BJ (cell line): Measurements from ENCODE around the gene WASF2. TPM values are rescaled to one million over a fixed set of nuclear protein-coding genes. Genes with fewer than 3 reads are reported as not detected.

Experiments used
- CTCF ChIA-PET: fragments of 350-600 bp; formaldehyde crosslinking; extraction: SDS; loops from one replicate; lab custom pipeline; 2021; ENCODE audit warnings: antibody characterized with exemption, inconsistent platforms; lab: Yijun Ruan, JAX
- POLR2A ChIA-PET: fragments of 300-600 bp; sonication (Branson Sonifier 250); formaldehyde crosslinking; extraction: SDS; loops from one replicate; lab custom pipeline; 2021; ENCODE audit warnings: antibody characterized with exemption; lab: Charles Lee
- DNase-seq: peaks from one replicate; pipeline ENCODE4 v3.0.0-alpha.2; 2011; ENCODE audit warnings: low read depth
- H3K27me3 ChIP-seq: 2 replicates; pipeline ENCODE4 v1.6.0; 2011; ENCODE audit warnings: low read length; ENCODE audit not compliant: control insufficient read depth, insufficient read depth
- H3K36me3 ChIP-seq: 2 replicates; pipeline ENCODE4 v1.5.1; 2011; ENCODE audit warnings: low read length; ENCODE audit not compliant: control insufficient read depth, insufficient read depth
- H3K4me3 ChIP-seq: 2 replicates; pipeline ENCODE4 v1.5.1; 2011; ENCODE audit warnings: low read depth, mild to moderate bottlenecking, control low read depth, low read length
- polyA plus RNA-seq: library from polyadenylated mRNA; depleted of rRNA; stranded (reverse); fragments of >200 nt; gene quantifications from 2 replicates; pipeline ENCODE4 v1.2.3, GENCODE V29; 2011
- TF ChIP-seq, protein P1 (sequence below): IDR thresholded peaks from 2 replicates; pipeline ENCODE4 v1.5.1; 2011; ENCODE audit warnings: low read depth, mild to moderate bottlenecking, control low read depth, inconsistent platforms, low read length, moderate library complexity; ENCODE audit not compliant: insufficient read depth

Gene WASF2
- polyA plus RNA-seq, 1 experiment = 56.5 TPM

DNA sequence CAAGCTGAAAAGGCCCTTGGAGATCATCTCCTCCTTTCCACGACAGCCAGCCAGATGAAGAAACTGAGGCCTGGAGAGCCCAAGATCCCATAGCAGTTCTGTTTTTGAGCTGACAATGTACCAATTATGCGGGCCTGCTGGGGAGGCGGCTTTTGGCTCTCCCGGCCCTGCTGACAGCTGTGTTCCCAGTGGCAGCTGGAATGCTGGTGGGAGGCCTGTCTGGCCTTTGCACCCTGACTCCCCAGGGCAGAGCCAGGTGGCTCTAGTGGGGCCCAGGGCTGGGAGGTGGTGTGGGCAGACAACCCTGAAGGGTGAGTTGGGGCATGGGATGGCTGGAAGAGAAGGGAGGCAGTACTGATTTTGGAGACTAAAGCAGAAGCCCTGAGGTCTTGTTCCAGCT, 30.7 kb upstream of the WASF2 start:
- H3K27me3 ChIP-seq = no peaks in the 10 kb centered on the region
- CTCF ChIA-PET = interaction anchor here (1.0 kb wide), 2 partner anchors 8 to 36 kb away, joined by 3 read pairs; no protein-coding TSS in a partner anchor
- POLR2A ChIA-PET = no interaction called here
- no peak overlapping the region for H3K4me3 ChIP-seq
- no peaks in the 10 kb centered on the region for H3K36me3 ChIP-seq
- TF ChIP-seq, protein P1, sequence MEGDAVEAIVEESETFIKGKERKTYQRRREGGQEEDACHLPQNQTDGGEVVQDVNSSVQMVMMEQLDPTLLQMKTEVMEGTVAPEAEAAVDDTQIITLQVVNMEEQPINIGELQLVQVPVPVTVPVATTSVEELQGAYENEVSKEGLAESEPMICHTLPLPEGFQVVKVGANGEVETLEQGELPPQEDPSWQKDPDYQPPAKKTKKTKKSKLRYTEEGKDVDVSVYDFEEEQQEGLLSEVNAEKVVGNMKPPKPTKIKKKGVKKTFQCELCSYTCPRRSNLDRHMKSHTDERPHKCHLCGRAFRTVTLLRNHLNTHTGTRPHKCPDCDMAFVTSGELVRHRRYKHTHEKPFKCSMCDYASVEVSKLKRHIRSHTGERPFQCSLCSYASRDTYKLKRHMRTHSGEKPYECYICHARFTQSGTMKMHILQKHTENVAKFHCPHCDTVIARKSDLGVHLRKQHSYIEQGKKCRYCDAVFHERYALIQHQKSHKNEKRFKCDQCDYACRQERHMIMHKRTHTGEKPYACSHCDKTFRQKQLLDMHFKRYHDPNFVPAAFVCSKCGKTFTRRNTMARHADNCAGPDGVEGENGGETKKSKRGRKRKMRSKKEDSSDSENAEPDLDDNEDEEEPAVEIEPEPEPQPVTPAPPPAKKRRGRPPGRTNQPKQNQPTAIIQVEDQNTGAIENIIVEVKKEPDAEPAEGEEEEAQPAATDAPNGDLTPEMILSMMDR = no peak
- DNase-seq = no peak

DNA sequence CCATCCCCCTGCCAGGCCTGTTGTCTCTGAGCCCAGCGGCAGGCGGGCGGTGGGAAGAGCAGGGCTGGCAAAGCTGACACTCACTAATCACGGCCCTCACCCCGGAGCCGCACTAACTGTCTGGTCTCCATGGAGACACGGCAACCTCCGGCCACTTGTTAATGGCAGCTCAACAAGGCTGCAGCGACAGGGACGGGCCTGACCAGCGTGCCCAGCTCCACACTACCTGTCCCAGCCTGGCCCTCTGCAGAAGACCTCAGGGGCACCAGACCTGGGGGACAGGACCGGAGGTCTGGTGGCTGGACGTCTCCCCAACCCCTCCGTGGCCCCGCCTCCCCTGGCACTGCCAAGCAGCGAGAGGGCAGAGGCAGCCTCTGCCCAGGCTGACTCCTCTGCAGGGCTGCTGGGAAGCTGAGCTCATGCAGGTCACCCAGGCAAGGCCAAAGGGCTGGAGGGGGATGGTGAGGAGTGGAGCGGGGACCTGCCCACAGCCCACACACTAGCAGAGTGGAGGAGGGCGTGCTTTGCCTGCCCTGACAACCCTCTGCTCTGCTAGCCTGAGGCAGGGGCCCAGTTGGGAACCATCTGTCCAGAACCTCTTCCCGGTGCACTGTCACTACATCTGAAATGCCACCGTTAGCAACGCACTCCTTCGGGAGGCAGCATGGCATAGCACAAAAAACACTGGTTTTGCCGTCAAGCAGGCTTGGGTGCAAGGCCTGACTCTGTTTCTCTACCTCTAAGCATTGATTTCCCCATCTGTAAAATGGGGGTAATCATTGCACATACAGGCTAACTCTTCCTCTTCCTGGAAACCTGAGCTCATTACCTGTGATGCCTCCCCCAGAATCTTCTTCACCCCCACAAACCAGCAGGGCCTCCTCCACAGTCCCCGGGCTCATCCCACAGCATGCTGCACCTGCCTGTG, 29.6 kb upstream of the WASF2 start:
- TF ChIP-seq, protein P1 = no peak
- POLR2A ChIA-PET = no interaction called here
- H3K4me3 ChIP-seq = no peak overlapping the region
- H3K36me3 ChIP-seq = no peaks in the 10 kb centered on the region
- CTCF ChIA-PET = interaction anchor here (0.6 to 1.5 kb wide), 5 partner anchors 7 to 150 kb away, joined by 3 to 4 read pairs (median 4); no protein-coding TSS in a partner anchor
- no peaks in the 10 kb centered on the region for H3K27me3 ChIP-seq
- DNase-seq = no peak

DNA sequence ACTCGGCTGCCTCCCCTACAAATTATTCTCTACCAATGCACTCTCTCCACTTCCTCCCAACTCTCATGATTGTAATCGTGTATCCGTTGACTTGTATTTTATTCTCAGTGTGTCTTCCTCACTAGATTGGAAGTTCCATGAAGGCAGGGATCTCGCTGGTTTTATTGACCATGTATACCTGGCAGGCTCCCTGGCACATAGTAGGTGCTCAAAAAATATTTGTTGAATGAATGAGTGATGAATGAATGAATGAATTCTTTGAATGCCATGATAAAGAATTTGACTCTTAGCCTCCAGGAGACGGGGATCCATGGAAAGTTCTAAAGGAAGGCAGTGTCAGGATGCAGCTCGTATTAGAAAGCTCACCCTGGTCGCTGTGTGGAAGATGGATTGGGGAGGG, 28.8 kb upstream of the WASF2 start:
- Histone ChIP-seq H3K36me3 (no peaks in the 10 kb centered on the region), H3K4me3 (no peak overlapping the region), H3K27me3 (no peaks in the 10 kb centered on the region)
- TF ChIP-seq, protein P1 = no peak
- no peak for DNase-seq
- ChIA-PET CTCF (interaction anchor here (1.0 to 1.5 kb wide), 2 partner anchors 148 to 151 kb away, joined by 4 read pairs; no protein-coding TSS in a partner anchor), POLR2A (no interaction called here)

DNA sequence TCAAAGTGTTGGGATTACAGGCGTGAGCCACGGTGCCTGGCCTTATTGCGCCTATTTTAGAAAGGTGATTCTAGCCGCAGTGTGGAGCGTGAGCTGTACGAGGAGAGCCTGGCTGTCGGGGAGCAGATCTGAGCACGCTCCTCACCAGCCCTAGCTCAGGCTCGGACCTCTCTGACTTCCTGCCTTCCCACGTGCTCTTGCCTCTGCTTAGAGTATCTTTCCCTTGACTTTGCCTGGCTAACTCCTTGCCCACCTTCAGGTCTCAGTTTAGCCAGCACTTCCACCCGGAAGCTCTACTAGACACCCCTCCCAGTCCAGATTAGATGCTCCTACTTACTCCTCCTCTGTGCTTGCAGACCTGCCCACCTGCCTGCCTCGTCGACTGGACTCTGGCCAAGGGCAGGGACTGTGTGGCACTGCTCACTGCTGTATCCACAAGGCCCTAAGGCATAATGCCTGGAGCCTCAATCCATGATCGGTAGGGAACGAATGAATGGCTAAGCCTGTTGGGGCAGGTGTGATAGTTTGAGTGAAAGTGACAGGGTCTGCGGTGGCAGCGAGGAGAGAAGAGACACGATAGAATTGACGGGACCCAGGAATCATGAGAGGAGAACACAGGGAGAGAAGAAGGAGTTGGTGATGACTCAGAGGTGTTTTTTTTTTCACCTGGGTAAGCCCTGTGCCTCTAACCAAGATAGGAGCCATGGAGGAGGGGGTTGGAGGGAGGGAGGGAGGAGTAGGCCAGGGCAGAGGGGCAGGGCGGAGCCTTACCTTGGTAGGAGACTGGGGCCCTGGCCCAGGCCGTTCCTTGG, 28.1 kb upstream of the WASF2 start:
- no peak for DNase-seq
- ChIA-PET CTCF (interaction anchor here (1.5 kb wide), 1 partner anchor 152 kb away, joined by 4 read pairs; no protein-coding TSS in a partner anchor), POLR2A (no interaction called here)
- Histone ChIP-seq H3K36me3 (no peaks in the 10 kb centered on the region), H3K4me3 (no peak overlapping the region), H3K27me3 (no peaks in the 10 kb centered on the region)
- TF ChIP-seq, protein P1 = no peak

DNA sequence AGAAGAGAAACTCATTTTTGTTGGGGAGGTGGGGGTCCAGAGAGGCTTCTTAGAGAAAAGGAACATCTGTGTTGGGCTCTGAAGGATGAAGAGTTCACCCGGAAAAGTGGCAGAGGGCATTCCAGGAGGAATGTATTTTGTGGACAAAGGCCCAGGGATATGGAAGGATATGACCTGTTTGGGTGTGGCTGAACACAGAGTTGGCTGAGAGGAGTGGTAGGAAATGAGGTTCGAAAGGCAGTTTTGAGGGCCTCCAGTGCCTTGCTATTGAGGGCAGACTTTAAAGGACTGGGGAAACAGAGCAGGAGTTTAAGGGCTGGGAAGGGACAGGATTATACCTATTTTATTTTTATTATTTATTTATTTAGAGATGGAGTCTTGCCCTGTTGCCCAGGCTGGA, 27.3 kb upstream of the WASF2 start:
- no peaks in the 10 kb centered on the region for H3K36me3 ChIP-seq
- no peaks in the 10 kb centered on the region for H3K27me3 ChIP-seq
- H3K4me3 ChIP-seq = no peak overlapping the region
- DNase-seq = no peak
- POLR2A ChIA-PET = no interaction called here
- TF ChIP-seq, protein P1 = no peak
- CTCF ChIA-PET = no interaction called here
